ENCODE results near the gene SPRR5.

Gene SPRR5

DNA sequence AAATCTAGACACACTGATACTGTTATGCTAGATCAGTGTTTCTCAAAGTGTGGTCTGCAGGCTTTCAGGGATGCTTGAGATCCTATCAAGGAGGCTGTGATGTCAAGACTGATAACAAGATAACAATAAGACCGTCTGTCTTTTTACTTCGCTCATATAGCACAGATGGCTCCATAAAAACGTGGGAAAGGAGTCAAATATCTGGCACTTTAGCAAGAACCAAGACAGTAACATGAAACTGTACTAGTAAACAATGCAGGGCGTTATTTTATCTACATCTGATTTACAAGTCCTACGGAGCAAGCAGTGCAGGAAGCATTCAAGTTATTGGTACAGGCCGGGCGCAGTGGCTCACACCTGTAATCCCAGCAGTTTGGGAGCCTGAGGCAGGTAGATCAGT is 50.9 kb downstream of the SPRR5 start:
- Histone ChIP-seq H4K20me1 (ENCODE audit: insufficient read depth, low read length) (no peaks in the 10 kb centered on the region), H3K9me3 (ENCODE audit: insufficient read depth, low read length) (0 out of 2 replicates have a peak, but pooled peaks cover 3% of the 10 kb centered on the region), H3K4me3 (ENCODE audit: low read length) (no peak overlapping the region), H3K27me3 (ENCODE audit: low read depth, low read length) (peaks cover 68% of the 10 kb centered on the region), H3K4me2 (ENCODE audit: low read length) (no peak overlapping the region), H3K4me1 (ENCODE audit: low read length) (no peaks in the 10 kb centered on the region), H3K79me2 (ENCODE audit: low read length) (no peaks in the 10 kb centered on the region), H3K27ac (ENCODE audit: low read length) (no peak overlapping the region), H2AFZ (ENCODE audit: low read depth, low read length) (no peak overlapping the region), H3K36me3 (replicated peaks; ENCODE audit: low read depth, low read length) (no peaks in the 10 kb centered on the region), H3K9ac (ENCODE audit: low read length) (no peak overlapping the region)
- no peak for TF ChIP-seq EZH2phosphoT487 (IDR thresholded peaks at IDR 0.05; ENCODE audit: low read depth)
- TF ChIP-seq, protein P1, sequence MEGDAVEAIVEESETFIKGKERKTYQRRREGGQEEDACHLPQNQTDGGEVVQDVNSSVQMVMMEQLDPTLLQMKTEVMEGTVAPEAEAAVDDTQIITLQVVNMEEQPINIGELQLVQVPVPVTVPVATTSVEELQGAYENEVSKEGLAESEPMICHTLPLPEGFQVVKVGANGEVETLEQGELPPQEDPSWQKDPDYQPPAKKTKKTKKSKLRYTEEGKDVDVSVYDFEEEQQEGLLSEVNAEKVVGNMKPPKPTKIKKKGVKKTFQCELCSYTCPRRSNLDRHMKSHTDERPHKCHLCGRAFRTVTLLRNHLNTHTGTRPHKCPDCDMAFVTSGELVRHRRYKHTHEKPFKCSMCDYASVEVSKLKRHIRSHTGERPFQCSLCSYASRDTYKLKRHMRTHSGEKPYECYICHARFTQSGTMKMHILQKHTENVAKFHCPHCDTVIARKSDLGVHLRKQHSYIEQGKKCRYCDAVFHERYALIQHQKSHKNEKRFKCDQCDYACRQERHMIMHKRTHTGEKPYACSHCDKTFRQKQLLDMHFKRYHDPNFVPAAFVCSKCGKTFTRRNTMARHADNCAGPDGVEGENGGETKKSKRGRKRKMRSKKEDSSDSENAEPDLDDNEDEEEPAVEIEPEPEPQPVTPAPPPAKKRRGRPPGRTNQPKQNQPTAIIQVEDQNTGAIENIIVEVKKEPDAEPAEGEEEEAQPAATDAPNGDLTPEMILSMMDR (IDR thresholded peaks at IDR 0.05; ENCODE audit: low read depth, low read length): no peak

DNA sequence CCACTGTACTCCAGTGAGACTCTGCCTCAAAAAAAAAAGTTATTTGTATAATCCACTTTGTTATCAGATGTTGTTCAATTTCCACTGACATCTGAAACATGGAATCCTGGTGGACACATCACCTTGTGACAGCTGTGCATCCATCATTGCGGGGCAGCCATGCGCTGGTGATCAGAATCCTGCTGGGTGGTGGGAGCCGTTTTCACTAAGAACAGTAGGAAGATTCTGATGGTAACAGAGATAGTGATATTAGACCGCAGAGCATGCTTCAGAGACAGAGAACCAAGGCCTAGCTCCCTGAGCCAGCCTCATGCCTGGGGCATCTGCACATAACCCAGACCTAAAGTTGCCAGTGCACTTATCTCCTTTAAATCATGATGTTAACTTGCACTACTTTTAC is 51.5 kb downstream of the SPRR5 start:
- TF ChIP-seq, protein P1 (IDR thresholded peaks at IDR 0.05; ENCODE audit: low read depth, low read length): no peak
- TF ChIP-seq EZH2phosphoT487 (IDR thresholded peaks at IDR 0.05; ENCODE audit: low read depth): no peak
- H3K9me3 ChIP-seq (ENCODE audit: insufficient read depth, low read length): 0 out of 2 replicates have a peak, but pooled peaks cover 3% of the 10 kb centered on the region
- no peaks in the 10 kb centered on the region for H3K4me1 ChIP-seq (ENCODE audit: low read length)
- H3K4me3 ChIP-seq (ENCODE audit: low read length): no peak overlapping the region
- H4K20me1 ChIP-seq (ENCODE audit: insufficient read depth, low read length): no peaks in the 10 kb centered on the region
- no peak overlapping the region for H3K27ac ChIP-seq (ENCODE audit: low read length)
- no peaks in the 10 kb centered on the region for H3K36me3 ChIP-seq (replicated peaks; ENCODE audit: low read depth, low read length)
- no peak overlapping the region for H3K9ac ChIP-seq (ENCODE audit: low read length)
- H3K4me2 ChIP-seq (ENCODE audit: low read length): no peak overlapping the region
- H2AFZ ChIP-seq (ENCODE audit: low read depth, low read length): no peak overlapping the region
- no peaks in the 10 kb centered on the region for H3K79me2 ChIP-seq (ENCODE audit: low read length)
- peaks cover 64% of the 10 kb centered on the region for H3K27me3 ChIP-seq (ENCODE audit: low read depth, low read length)
